Lung (tissue), 12 donors: ENCODE results near the gene TIMM17B. TPM values are rescaled to one million over a fixed set of nuclear protein-coding genes. Genes with fewer than 3 reads are reported as not detected.

Experiments
- ATAC-seq: fragments of 200-7000 bp; cut with Tn5 transposase; one replicate; pipeline ENCODE4 v1.9.1; 2020; ENCODE audit warnings: moderate number of reproducible peaks; ENCODE audit not compliant: insufficient read depth, low FRiP score
- DNase-seq, 3 donors: peaks; one replicate each; pipeline ENCODE4 v3.0.0-alpha.2; 2013 to 2017
- H3K27ac ChIP-seq, 2 donors: one replicate each; pipeline ENCODE4 v1.5.1; 2013; ENCODE audit warnings: mild to moderate bottlenecking in 2 of 2, moderate library complexity in 2 of 2, control low read depth in 1 of 2, inconsistent platforms in 1 of 2, low read depth in 1 of 2, low read length in 1 of 2
- H3K27me3 ChIP-seq, 3 donors: one replicate each; pipeline ENCODE4 v1.5.1; 2013; ENCODE audit warnings: low read length in 2 of 3; ENCODE audit not compliant: control insufficient read depth in 3 of 3, insufficient read depth in 3 of 3
- H3K36me3 ChIP-seq, 4 donors: one replicate each; pipeline ENCODE4 v1.5.1; 2013; ENCODE audit warnings: low read length in 4 of 4, mild to moderate bottlenecking in 1 of 4, moderate library complexity in 1 of 4; ENCODE audit not compliant: control insufficient read depth in 4 of 4, insufficient read depth in 4 of 4
- H3K4me1 ChIP-seq, 5 donors: one replicate each; pipeline ENCODE4 v1.5.1; 2013; ENCODE audit warnings: low read length in 5 of 5, mild to moderate bottlenecking in 2 of 5, moderate library complexity in 1 of 5; ENCODE audit not compliant: control insufficient read depth in 5 of 5, insufficient read depth in 5 of 5
- H3K4me3 ChIP-seq: one replicate; pipeline ENCODE4 v1.5.1; 2013; ENCODE audit warnings: mild to moderate bottlenecking, control low read depth, moderate library complexity
- H3K9ac ChIP-seq, 2 donors: one replicate each; pipeline ENCODE4 v1.5.1; 2013; ENCODE audit warnings: low read length in 2 of 2, control low read depth in 1 of 2; ENCODE audit not compliant: insufficient read depth in 1 of 2
- H3K9me3 ChIP-seq, 4 donors: one replicate each; pipeline ENCODE4 v1.5.1; 2013; ENCODE audit warnings: low read length in 3 of 4, mild to moderate bottlenecking in 1 of 4, moderate library complexity in 1 of 4; ENCODE audit not compliant: control insufficient read depth in 4 of 4, insufficient read depth in 3 of 4
- WGBS, 2 donors: extraction: QIAGEN DNeasy Blood & Tissue Kit; methylation state at CpG; one replicate each; pipeline ENCODE4 v1.1.7; 2013; 5-methylcytosine and 5-hydroxymethylcytosine counted together
- polyA plus RNA-seq, 2 donors: library from polyadenylated mRNA; stranded (reverse); fragments of 200-250 nt; gene quantifications; one replicate each; pipeline ENCODE4 v1.2.1, GENCODE V29; 2013
- total RNA-seq, 2 donors: library from RNA; depleted of rRNA in 1 of 2; stranded (reverse); fragments of >200 nt in 1 of 2; gene quantifications; one replicate each; pipeline ENCODE4 v1.2.1, GENCODE V29; 2014 to 2021
- TF ChIP-seq, protein P1 (sequence below): IDR thresholded peaks from 2 replicates; pipeline ENCODE4 v1.5.1; 2012; ENCODE audit warnings: mild to moderate bottlenecking; ENCODE audit errors: control extremely low read depth, extremely low read depth
- donor health status: control.
- donor health status: control.
- donor health status: Bipolar disorder and iron deficiency.
- donor health status: healthy.
- donor health status: DM: yes; HTN: yes; CAD: no.

The TIMM17B gene
- total and polyA plus RNA-seq, 4 donors = 21.0 to 73.4 (median 59.4) TPM

DNA sequence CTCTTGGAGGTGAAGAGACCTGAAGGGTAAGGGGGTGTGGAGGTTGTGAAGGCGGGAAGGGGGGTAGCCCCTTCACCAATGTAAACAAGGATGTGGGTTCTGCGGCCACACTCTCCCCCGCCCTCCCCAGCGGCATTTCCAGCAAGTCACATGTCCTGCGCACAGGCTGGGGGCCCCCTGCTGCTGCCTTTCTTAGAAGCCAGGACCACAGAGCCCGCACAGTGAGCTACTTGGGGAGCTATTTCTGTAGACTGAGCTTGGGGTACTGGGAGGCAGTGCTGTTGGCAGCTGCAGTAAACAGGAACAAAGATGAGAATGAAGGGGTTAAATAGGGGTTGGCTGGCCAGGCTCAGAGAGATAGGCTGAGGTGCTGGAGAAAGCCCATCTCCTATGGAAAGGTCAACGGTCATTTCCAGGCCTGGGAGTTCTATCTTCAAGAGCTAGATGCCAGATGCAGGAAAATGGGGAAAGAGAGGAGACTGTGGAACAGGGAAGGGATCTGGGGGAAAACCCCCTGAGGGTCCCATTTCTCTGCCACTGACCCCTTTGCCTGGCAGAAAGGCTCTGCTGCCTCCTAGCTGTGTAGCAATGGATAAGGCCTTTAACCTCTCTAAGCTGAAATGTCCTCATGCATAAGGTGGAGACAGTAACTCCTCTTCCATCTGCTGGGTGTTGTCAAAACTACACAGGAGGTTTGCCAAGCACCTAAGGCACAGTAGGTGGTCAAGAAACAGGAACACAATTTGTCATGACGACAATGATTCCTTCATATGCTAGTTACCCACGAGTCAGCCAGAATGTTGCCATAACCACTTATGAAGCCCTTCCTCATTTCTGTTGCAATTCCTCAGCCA, 39.7 kb upstream of the TIMM17B start:
- 13 to 24% methylated on average over 8 to 9 of the region's 9 CpGs for WGBS, 2 donors
- Histone ChIP-seq H3K27ac (peak overlapping the region in 1 of 2 donors; percentile 75), H3K9me3 (peaks cover 0 to 9% (median 2%) of the 10 kb centered on the region in 4 donors), H3K4me3 (no peak overlapping the region), H3K9ac (no peak overlapping the region), H3K27me3 (no peaks in the 10 kb centered on the region), H3K4me1 (peaks cover 0 to 4% (median 0%) of the 10 kb centered on the region in 5 donors), H3K36me3 (peaks cover 7 to 15% (median 9%) of the 10 kb centered on the region in 4 donors)
- TF ChIP-seq, protein P1, sequence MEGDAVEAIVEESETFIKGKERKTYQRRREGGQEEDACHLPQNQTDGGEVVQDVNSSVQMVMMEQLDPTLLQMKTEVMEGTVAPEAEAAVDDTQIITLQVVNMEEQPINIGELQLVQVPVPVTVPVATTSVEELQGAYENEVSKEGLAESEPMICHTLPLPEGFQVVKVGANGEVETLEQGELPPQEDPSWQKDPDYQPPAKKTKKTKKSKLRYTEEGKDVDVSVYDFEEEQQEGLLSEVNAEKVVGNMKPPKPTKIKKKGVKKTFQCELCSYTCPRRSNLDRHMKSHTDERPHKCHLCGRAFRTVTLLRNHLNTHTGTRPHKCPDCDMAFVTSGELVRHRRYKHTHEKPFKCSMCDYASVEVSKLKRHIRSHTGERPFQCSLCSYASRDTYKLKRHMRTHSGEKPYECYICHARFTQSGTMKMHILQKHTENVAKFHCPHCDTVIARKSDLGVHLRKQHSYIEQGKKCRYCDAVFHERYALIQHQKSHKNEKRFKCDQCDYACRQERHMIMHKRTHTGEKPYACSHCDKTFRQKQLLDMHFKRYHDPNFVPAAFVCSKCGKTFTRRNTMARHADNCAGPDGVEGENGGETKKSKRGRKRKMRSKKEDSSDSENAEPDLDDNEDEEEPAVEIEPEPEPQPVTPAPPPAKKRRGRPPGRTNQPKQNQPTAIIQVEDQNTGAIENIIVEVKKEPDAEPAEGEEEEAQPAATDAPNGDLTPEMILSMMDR = peak; percentile 9
- ATAC-seq (peak; percentile 78), DNase-seq (peak; percentile 9 to 44 (median 29))

DNA sequence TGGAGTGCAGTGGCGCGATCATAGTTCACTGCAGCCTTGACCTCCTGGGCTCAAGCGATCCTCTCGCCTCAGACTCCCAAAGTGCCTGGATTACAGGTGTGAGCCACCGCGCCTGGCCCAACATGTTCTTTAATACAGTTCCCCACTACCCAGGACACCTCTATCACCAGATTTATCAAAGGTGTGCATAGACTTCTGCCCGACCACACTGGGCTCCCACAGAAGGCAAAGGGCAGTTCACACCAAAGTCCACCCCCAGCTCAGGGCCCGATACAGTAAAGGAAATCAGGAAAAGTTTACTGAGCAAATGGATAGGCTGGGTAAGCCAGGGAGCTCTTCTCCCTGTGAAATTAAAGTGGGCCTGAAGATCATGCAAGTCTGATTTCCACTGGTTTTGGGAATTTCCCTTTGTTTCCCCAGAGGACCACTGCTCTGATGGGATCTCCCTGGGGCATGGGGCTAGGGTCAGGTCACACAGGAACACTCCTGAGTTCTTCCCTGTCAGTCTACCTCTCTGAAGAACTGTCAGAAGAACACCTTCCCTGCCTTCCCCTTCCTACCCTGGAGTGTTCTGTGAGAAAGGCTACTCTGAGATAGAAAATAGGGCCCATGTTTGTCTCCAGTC, 39.0 kb upstream of the TIMM17B start:
- 85 to 87% methylated on average over 8 of the region's 8 CpGs for WGBS, 2 donors
- ATAC-seq = no peak

DNA sequence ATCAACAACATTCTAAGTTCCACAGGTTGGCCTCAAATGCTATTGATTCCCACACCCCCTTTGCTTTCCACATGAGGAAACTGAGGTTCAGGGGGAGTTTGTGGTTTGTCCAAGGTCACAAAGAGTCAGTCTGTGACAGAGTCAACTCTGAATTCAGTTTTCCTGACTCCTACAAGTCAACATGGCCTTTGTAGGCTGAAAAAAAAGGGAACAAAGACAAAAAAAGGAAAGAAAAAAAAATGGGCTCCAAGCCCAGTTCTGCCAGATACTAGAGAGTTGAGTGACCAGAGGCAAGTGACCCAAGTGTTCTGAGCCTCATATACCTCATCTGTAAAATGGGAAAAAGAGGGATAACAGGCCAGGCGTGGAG, 37.7 kb upstream of the TIMM17B start:
- no peaks in the 10 kb centered on the region for H3K27me3 ChIP-seq
- peaks cover 0 to 4% (median 0%) of the 10 kb centered on the region in 5 donors for H3K4me1 ChIP-seq
- H3K27ac ChIP-seq = no peak overlapping the region
- 88 to 100% methylated on average over 1 of the region's 1 CpG for WGBS, 2 donors
- H3K36me3 ChIP-seq = peaks cover 7 to 14% (median 9%) of the 10 kb centered on the region in 4 donors
- no peak overlapping the region for H3K4me3 ChIP-seq
- no peak for DNase-seq
- ATAC-seq = no peak
- H3K9ac ChIP-seq = no peak overlapping the region
- TF ChIP-seq, protein P1 = no peak
- peaks cover 0 to 9% (median 2%) of the 10 kb centered on the region in 4 donors for H3K9me3 ChIP-seq

More for the DNA sequence above, 39.0 kb upstream of the TIMM17B start:
- peaks cover 0 to 4% (median 0%) of the 10 kb centered on the region in 5 donors for H3K4me1 ChIP-seq
- peaks cover 0 to 9% (median 2%) of the 10 kb centered on the region in 4 donors for H3K9me3 ChIP-seq
- peaks cover 7 to 11% (median 9%) of the 10 kb centered on the region in 4 donors for H3K36me3 ChIP-seq
- no peak overlapping the region for H3K9ac ChIP-seq
- DNase-seq = no peak
- no peak overlapping the region for H3K4me3 ChIP-seq
- no peaks in the 10 kb centered on the region for H3K27me3 ChIP-seq
- peak overlapping the region in 1 of 2 donors; percentile 52 for H3K27ac ChIP-seq
- TF ChIP-seq, protein P1 = no peak
